ENCODE results near the gene LIPC. TPM values are rescaled to one million over a fixed set of nuclear protein-coding genes. Genes with fewer than 3 reads are reported as not detected.

The LIPC gene
- total and polyA plus RNA-seq, 9 of the 15 experiments (the other 6 are each of a cell fraction or from before 2014, with no cell fraction given), result 0.07 to 0.41 (median 0.11) TPM; not detected in 2

GRCh38 chr15:58522391-58522790 is 90.6 kb downstream of the LIPC start:
- Histone ChIP-seq H3K4me3 (no peak overlapping the region), H3K36me3 (ENCODE audit: control insufficient read depth, insufficient read depth, low read length) (no peaks in the 10 kb centered on the region), H4K20me1 (replicated peaks; ENCODE audit: control insufficient read depth, insufficient read depth, low read length) (no peaks in the 10 kb centered on the region), H3K4me2 (ENCODE audit: insufficient read depth, low read length) (peak overlapping the region; percentile 81), H3K79me2 (ENCODE audit: control insufficient read depth, insufficient read depth, low read length) (no peaks in the 10 kb centered on the region), H3K9me3 (replicated peaks; ENCODE audit: control insufficient read depth, insufficient read depth, low read depth, low read length) (no peaks in the 10 kb centered on the region), H3K27ac (ENCODE audit: extremely low read depth, low read depth, low read length) (peak overlapping the region; percentile 80; the same call in 2 of the 3 replicates), H3K9me1 (ENCODE audit: control insufficient read depth, insufficient read depth, low read length) (no peaks in the 10 kb centered on the region), H3K4me1 (replicated peaks in 1 of 2; ENCODE audit: control insufficient read depth in 2 of 2, insufficient read depth in 2 of 2, low read length in 2 of 2) (peaks cover 36 to 42% of the 10 kb centered on the region in 2 experiments), H2AFZ (ENCODE audit: low read depth, low read length) (peak overlapping the region; percentile 79), H3K27me3 (ENCODE audit: control insufficient read depth in 2 of 2, insufficient read depth in 2 of 2, low read length in 2 of 2) (no peaks in the 10 kb centered on the region), H3K9ac (ENCODE audit: insufficient read depth in 1 of 2, low read depth in 2 of 2, low read length in 2 of 2) (no peak overlapping the region; a peak in 1 of 4 replicates)
- ATAC-seq (no peak), DNase-seq (ENCODE audit: extremely low read depth in 1 of 4, low spot score in 3 of 4) (no peak), FAIRE-seq (no peak)
- ChIA-PET CTCF (ENCODE audit: low intra/inter-chr PET ratio) (no interaction called here), POLR2A (interaction anchor here (0.6 to 1.8 kb wide), 3 partner anchors 11 to 190 kb away, joined by 3 to 5 read pairs (median 4); no protein-coding TSS in a partner anchor)
- WGBS (ENCODE audit: insufficient coverage, low coverage, missing lambda C conversion rate), result 90% methylated on average over 9 of the region's 9 CpGs
- TF ChIP-seq ZNF347 (CRISPR knock-in tag; IDR thresholded peaks at IDR 0.05; ENCODE audit: low read depth) (no peak), ZNF436 (CRISPR knock-in tag; IDR thresholded peaks at IDR 0.05) (no peak)
- in situ Hi-C loops (cut with MboI) (no loop called here), intact Hi-C loops (cut with micrococcal nuclease) (no loop called here)
- no TSS peak for BruUV-seq (replicated peaks)

GRCh38 chr15:58522865-58523264 is 91.1 kb downstream of the LIPC start:
- in situ Hi-C loops (cut with MboI) (no loop called here), intact Hi-C loops (cut with micrococcal nuclease) (no loop called here)
- H3K9me3 ChIP-seq (replicated peaks; ENCODE audit: control insufficient read depth, insufficient read depth, low read depth, low read length), result no peaks in the 10 kb centered on the region
- BruUV-seq (replicated peaks), result no TSS peak
- H3K4me3 ChIP-seq, result no peak overlapping the region
- ATAC-seq (no peak), DNase-seq (ENCODE audit: extremely low read depth in 1 of 4, low spot score in 3 of 4) (no peak), FAIRE-seq (no peak)
- H3K4me2 ChIP-seq (ENCODE audit: insufficient read depth, low read length), result no peak overlapping the region
- H3K9me1 ChIP-seq (ENCODE audit: control insufficient read depth, insufficient read depth, low read length), result no peaks in the 10 kb centered on the region
- CTCF ChIA-PET (ENCODE audit: low intra/inter-chr PET ratio), result no interaction called here
- POLR2A ChIA-PET, result interaction anchor here (0.6 to 1.8 kb wide), 4 partner anchors 12 to 191 kb away, joined by 3 to 5 read pairs (median 4); no protein-coding TSS in a partner anchor
- H3K27me3 ChIP-seq (ENCODE audit: control insufficient read depth in 2 of 2, insufficient read depth in 2 of 2, low read length in 2 of 2), result no peaks in the 10 kb centered on the region
- 76% methylated on average over 9 of the region's 9 CpGs for WGBS (ENCODE audit: insufficient coverage, low coverage, missing lambda C conversion rate)
- no peaks in the 10 kb centered on the region for H3K79me2 ChIP-seq (ENCODE audit: control insufficient read depth, insufficient read depth, low read length)
- no peak overlapping the region for H3K27ac ChIP-seq (ENCODE audit: extremely low read depth, low read depth, low read length)
- H2AFZ ChIP-seq (ENCODE audit: low read depth, low read length), result no peak overlapping the region
- H3K9ac ChIP-seq (ENCODE audit: insufficient read depth in 1 of 2, low read depth in 2 of 2, low read length in 2 of 2), result no peak overlapping the region
- no peaks in the 10 kb centered on the region for H4K20me1 ChIP-seq (replicated peaks; ENCODE audit: control insufficient read depth, insufficient read depth, low read length)
- peaks cover 33 to 37% of the 10 kb centered on the region in 2 experiments for H3K4me1 ChIP-seq (replicated peaks in 1 of 2; ENCODE audit: control insufficient read depth in 2 of 2, insufficient read depth in 2 of 2, low read length in 2 of 2)
- H3K36me3 ChIP-seq (ENCODE audit: control insufficient read depth, insufficient read depth, low read length), result no peaks in the 10 kb centered on the region
- TF ChIP-seq HDGF (IDR thresholded peaks at IDR 0.05) (no peak), TGIF2 (CRISPR knock-in tag; IDR thresholded peaks at IDR 0.05) (no peak), GTF2E2 (tag; IDR thresholded peaks at IDR 0.05) (no peak), DDX20 (tag; IDR thresholded peaks at IDR 0.05; ENCODE audit: low read depth) (no peak), GATA2 (CRISPR knock-in tag; IDR thresholded peaks at IDR 0.05) (no peak), RREB1 (CRISPR knock-in tag; IDR thresholded peaks at IDR 0.05) (no peak), FOXA1 (IDR thresholded peaks at IDR 0.05; ENCODE audit: borderline replicate concordance) (no peak), ZBTB17 (CRISPR knock-in tag; IDR thresholded peaks at IDR 0.05) (no peak), NFXL1 (CRISPR knock-in tag; IDR thresholded peaks at IDR 0.05) (no peak), SREBF2 (CRISPR knock-in tag; IDR thresholded peaks at IDR 0.05) (no peak), SMAD1 (IDR thresholded peaks at IDR 0.05; ENCODE audit: low read depth, low read length, partially characterized antibody) (no peak)
